K562 (cell line): Measurements from ENCODE around the gene CYB5R3. TPM values are rescaled to one million over a fixed set of nuclear protein-coding genes. Genes with fewer than 3 reads are reported as not detected.

ENCODE experiments used
- ATAC-seq: fragments of 200-7000 bp; cut with Tn5 transposase; 3 replicates; pipeline ENCODE4 v1.9.1; 2020; ENCODE audit warnings: moderate library complexity
- BruUV-seq: library from RNA; stranded (reverse); fragments of 400-500 nt; replicated peaks from 2 replicates; lab custom pipeline; 2021; lab: Mats Ljungman, UMichigan
- CTCF ChIA-PET: fragments of 300-600 bp; formaldehyde crosslinking; extraction: SDS; loops from one replicate; lab custom pipeline; 2021; ENCODE audit warnings: low intra/inter-chr PET ratio; lab: Yijun Ruan, JAX
- POLR2A ChIA-PET: fragments of 300-600, 350-650 bp; sonication (Branson Sonifier 250); formaldehyde crosslinking; extraction: SDS; loops from one replicate; lab custom pipeline; 2021; ENCODE audit warnings: antibody characterized with exemption, inconsistent platforms; lab: Yijun Ruan, JAX
- DNase-seq, 4 experiments: peaks; one replicate each; pipeline versions ENCODE4 v3.0.0 to v3.0.0-alpha.2; 2011 to 2018; ENCODE audit warnings: low spot score in 3 of 4, mixed read lengths in 3 of 4; ENCODE audit errors: extremely low read depth in 1 of 4
- FAIRE-seq: peaks from 2 replicates; lab custom pipeline; 2011; peaks lifted over from hg19 to GRCh38; lab: Jason Lieb, UNC
- H2AFZ ChIP-seq: 2 replicates; pipeline ENCODE4 v1.6.0; 2011; ENCODE audit warnings: low read depth, low read length, control low read depth, inconsistent platforms
- H3K27ac ChIP-seq: fragments of 200-600 bp; 3 replicates; pipeline ENCODE4 v1.8.0; 2011; ENCODE audit warnings: low read depth, mild to moderate bottlenecking, control low read depth, inconsistent platforms, low read length, moderate library complexity, mixed read lengths; ENCODE audit errors: extremely low read depth
- H3K27me3 ChIP-seq, 2 experiments: fragments of 300-600 bp in 1 of 2; 2 replicates in 1 of 2; 3 replicates in 1 of 2; pipeline versions ENCODE4 v1.6.0 to v1.8.0; 2011; ENCODE audit warnings: inconsistent platforms in 2 of 2, low read length in 2 of 2, mild to moderate bottlenecking in 1 of 2, mixed read lengths in 1 of 2, moderate library complexity in 1 of 2; ENCODE audit not compliant: control insufficient read depth in 2 of 2, insufficient read depth in 2 of 2
- H3K36me3 ChIP-seq: fragments of 300-600 bp; 3 replicates; pipeline ENCODE4 v1.8.0; 2011; ENCODE audit warnings: mild to moderate bottlenecking, low read length, inconsistent platforms; ENCODE audit not compliant: control insufficient read depth, insufficient read depth
- H3K4me1 ChIP-seq, 2 experiments: fragments of 200-600 bp in 1 of 2; replicated peaks in 1 of 2; 2 replicates in 1 of 2; 3 replicates in 1 of 2; pipeline versions ENCODE4 v1.5.1 to v1.8.0; 2011; ENCODE audit warnings: inconsistent platforms in 2 of 2, low read length in 2 of 2, mild to moderate bottlenecking in 1 of 2, mixed read lengths in 1 of 2, moderate library complexity in 1 of 2; ENCODE audit not compliant: control insufficient read depth in 2 of 2, insufficient read depth in 2 of 2
- H3K4me2 ChIP-seq: 2 replicates; pipeline ENCODE4 v1.6.1; 2011; ENCODE audit warnings: low read length, control low read depth, inconsistent platforms, mixed read lengths; ENCODE audit not compliant: insufficient read depth
- H3K4me3 ChIP-seq: fragments of 200-600 bp; sonication (generic), shearing (Covaris generic); 2 replicates; pipeline ENCODE4 v1.5.1; 2016; ENCODE audit warnings: control low read depth, inconsistent platforms
- H3K79me2 ChIP-seq: fragments of 200-600 bp; 3 replicates; pipeline ENCODE4 v1.8.0; 2011; ENCODE audit warnings: low read length, inconsistent platforms; ENCODE audit not compliant: control insufficient read depth, insufficient read depth
- H3K9ac ChIP-seq, 2 experiments: 2 replicates each; pipeline versions ENCODE4 v1.6.0 to v1.6.1; 2011; ENCODE audit warnings: low read depth in 2 of 2, low read length in 2 of 2, control low read depth in 1 of 2, inconsistent platforms in 1 of 2, mild to moderate bottlenecking in 1 of 2, mixed read lengths in 1 of 2; ENCODE audit not compliant: insufficient read depth in 1 of 2
- H3K9me1 ChIP-seq: one replicate; pipeline ENCODE4 v1.6.0; 2011; ENCODE audit warnings: inconsistent platforms, mild to moderate bottlenecking, low read length, moderate library complexity; ENCODE audit not compliant: control insufficient read depth, insufficient read depth
- H3K9me3 ChIP-seq: replicated peaks from 2 replicates; pipeline ENCODE4 v1.5.1; 2011; ENCODE audit warnings: low read depth, low read length, inconsistent platforms; ENCODE audit not compliant: control insufficient read depth, insufficient read depth
- H4K20me1 ChIP-seq: replicated peaks from 2 replicates; pipeline ENCODE4 v1.6.1; 2011; ENCODE audit warnings: low read length, inconsistent platforms, mixed read lengths; ENCODE audit not compliant: control insufficient read depth, insufficient read depth
- POLR2AphosphoS2 ChIP-seq: IDR thresholded peaks from 2 replicates; pipeline ENCODE4 v1.6.1; 2012; ENCODE audit warnings: low read length, improper control_type of control experiment
- ZNF263 ChIP-seq: sonication (generic); formaldehyde crosslinking; IDR thresholded peaks from 2 replicates; pipeline ENCODE4 v1.8.0; 2022; ENCODE audit warnings: mild to moderate bottlenecking, missing genetic modification reagents, borderline replicate concordance
- WGBS: fragments of 100-300 bp; shearing (Covaris generic); methylation state at CpG from one replicate; pipeline ENCODE4 v1.1.6; 2016; ENCODE audit warnings: low coverage, mixed read lengths; ENCODE audit not compliant: insufficient coverage; ENCODE audit errors: missing lambda C conversion rate; 5-methylcytosine and 5-hydroxymethylcytosine counted together
- in situ Hi-C: fragments of 300-500 bp; cut with MboI; formaldehyde crosslinking; loops from 4 replicates; pipeline ENCODE4 v1.15.0; 2018; ENCODE audit warnings: inconsistent platforms, mixed read lengths
- intact Hi-C: fragments of 100-400 bp; cut with micrococcal nuclease; formaldehyde crosslinking; loops from 2 replicates; pipeline ENCODE4 v1.14.2; 2022
- polyA plus RNA-seq, 8 experiments: library from polyadenylated mRNA; depleted of rRNA in 4 of 8; stranded (reverse) in 5 of 8; unstranded in 3 of 8; fragments of >200 nt; fragmentation: Nextera tagmentation in 2 of 8; fragmentation: Illumina TruSeq in 1 of 8; extraction: Ambion mirVana in 2 of 8; extraction: Trizol in 1 of 8; gene quantifications; 2 replicates each; pipeline versions ENCODE4 v1.2.1 to v1.2.3, GENCODE V29; 2011 to 2014; ENCODE audit warnings: inconsistent platforms in 1 of 8, missing spikeins in 1 of 8
- total RNA-seq, 7 experiments: library from RNA; depleted of rRNA in 6 of 7; stranded (reverse); fragments of >200 nt in 6 of 7; fragmentation: Illumina TruSeq in 2 of 7; extraction: Trizol in 2 of 7; gene quantifications; 2 replicates each; pipeline versions ENCODE4 v1.2.1 to v1.2.3, GENCODE V29; 2011 to 2021; ENCODE audit warnings: low replicate concordance in 1 of 7
- TF ChIP-seq, protein P1 (sequence below): fragments of 450-650 bp; formaldehyde crosslinking; IDR thresholded peaks from 2 replicates; pipeline ENCODE4 v1.4.0; 2020; ENCODE audit warnings: mild to moderate bottlenecking, moderate library complexity
- TF ChIP-seq, protein P2 (sequence below): fragments of 250-450 bp; sonication (Bioruptor Pico); IDR thresholded peaks from 2 replicates; pipeline ENCODE4 v1.8.0; 2021; ENCODE audit warnings: borderline replicate concordance, mild to moderate bottlenecking, moderate library complexity; ENCODE audit not compliant: poor library complexity, severe bottlenecking

Gene CYB5R3
- total and polyA plus RNA-seq, 9 of the 15 experiments (the other 6 are each of a cell fraction or from before 2014, with no cell fraction given): 1.4 to 66.8 (median 23.4) TPM

DNA sequence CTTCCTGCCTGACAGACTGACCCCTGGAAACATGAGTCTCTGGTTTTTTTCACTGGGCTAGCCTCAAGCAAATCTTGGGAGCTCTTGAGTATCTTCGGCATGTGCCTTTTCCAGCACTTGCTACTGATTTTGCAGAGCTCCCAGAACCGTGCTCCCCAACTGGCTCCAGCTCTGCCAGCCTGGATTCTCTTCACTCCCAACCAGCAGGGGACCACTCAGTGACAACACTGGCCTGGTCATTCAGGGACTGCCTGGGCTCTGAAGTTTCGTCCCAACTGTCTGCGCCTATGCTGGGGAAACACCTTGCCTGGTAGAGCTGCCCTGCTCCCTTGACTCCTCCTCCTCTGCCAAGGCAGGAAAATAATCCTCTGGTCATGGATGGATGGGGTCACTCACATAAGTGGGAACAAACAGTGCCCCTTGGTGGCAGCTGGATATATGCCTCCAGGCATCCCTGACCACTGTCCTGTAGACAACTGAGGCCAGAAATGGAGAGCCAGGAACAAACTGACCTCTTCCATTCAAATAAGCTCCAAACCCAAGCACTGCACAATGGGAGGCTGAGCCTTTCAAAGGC, 64.7 kb downstream of the CYB5R3 start:
- no peak for DNase-seq
- intact Hi-C loops (no loop called here), in situ Hi-C loops (no loop called here)
- Histone ChIP-seq H3K9ac (no peak overlapping the region), H3K9me3 (no peaks in the 10 kb centered on the region), H3K27ac (no peak overlapping the region), H3K9me1 (no peaks in the 10 kb centered on the region), H2AFZ (no peak overlapping the region), H3K4me1 (peaks cover 0 to 7% of the 10 kb centered on the region in 2 experiments; a peak in 2 of 5 replicates), H3K36me3 (peaks cover 67% of the 10 kb centered on the region; the same call in 2 of the 3 replicates), H4K20me1 (no peaks in the 10 kb centered on the region), H3K79me2 (peaks cover 24% of the 10 kb centered on the region), H3K4me2 (no peak overlapping the region), H3K4me3 (no peak overlapping the region), H3K27me3 (no peaks in the 10 kb centered on the region)
- TF ChIP-seq ZNF263: peak; percentile 56; the same call in 1 of the 2 replicates
- TF ChIP-seq, protein P1, sequence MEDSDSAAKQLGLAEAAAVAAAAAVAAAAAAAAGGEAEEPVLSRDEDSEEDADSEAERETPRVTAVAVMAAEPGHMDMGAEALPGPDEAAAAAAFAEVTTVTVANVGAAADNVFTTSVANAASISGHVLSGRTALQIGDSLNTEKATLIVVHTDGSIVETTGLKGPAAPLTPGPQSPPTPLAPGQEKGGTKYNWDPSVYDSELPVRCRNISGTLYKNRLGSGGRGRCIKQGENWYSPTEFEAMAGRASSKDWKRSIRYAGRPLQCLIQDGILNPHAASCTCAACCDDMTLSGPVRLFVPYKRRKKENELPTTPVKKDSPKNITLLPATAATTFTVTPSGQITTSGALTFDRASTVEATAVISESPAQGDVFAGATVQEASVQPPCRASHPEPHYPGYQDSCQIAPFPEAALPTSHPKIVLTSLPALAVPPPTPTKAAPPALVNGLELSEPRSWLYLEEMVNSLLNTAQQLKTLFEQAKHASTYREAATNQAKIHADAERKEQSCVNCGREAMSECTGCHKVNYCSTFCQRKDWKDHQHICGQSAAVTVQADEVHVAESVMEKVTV (CRISPR knock-in tag): no peak
- ChIA-PET CTCF (no interaction called here), POLR2A (interaction anchor here (0.6 to 2.8 kb wide), 6 partner anchors 11 to 31 kb away, joined by 3 to 17 read pairs (median 6); partner anchors contain the start of gene POLDIP3)
- no TSS peak for BruUV-seq
- no peak for ATAC-seq
- 100% methylated on average over 2 of the region's 4 CpGs for WGBS
- no peak for FAIRE-seq

DNA sequence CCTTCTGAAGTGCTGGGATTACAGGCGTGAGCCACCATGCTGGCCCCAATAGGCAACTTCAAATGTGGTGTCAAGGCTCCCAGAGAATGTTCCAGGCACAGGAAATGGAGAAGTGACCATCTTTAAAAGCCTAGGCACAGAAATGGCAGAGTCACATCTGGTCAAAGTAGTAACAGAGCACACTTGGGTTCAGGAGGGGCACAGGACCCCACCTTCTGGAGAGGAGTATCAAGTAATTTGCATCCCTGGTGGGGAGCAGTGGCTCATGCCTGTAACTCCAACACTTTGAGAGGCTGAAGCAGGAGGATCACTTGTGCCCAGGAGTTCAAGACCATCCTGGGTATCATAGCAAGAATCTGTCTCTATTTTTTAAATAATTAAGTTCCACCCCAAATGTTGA, 66.2 kb downstream of the CYB5R3 start:
- no peak overlapping the region for H3K27ac ChIP-seq
- ATAC-seq: no peak
- H3K4me1 ChIP-seq: peaks cover 0 to 7% of the 10 kb centered on the region in 2 experiments; a peak in 2 of 5 replicates
- no peaks in the 10 kb centered on the region for H3K9me3 ChIP-seq
- no CpG with 5 or more reads among the region's 1 CpG for WGBS
- CTCF ChIA-PET: no interaction called here
- no peaks in the 10 kb centered on the region for H4K20me1 ChIP-seq
- H3K27me3 ChIP-seq: no peaks in the 10 kb centered on the region
- no peak overlapping the region for H2AFZ ChIP-seq
- no peak for FAIRE-seq
- no peak overlapping the region for H3K9ac ChIP-seq
- DNase-seq: no peak
- POLR2A ChIA-PET: interaction anchor here (0.7 to 3.0 kb wide), 4 partner anchors 10 to 33 kb away, joined by 3 to 17 read pairs (median 4); partner anchors contain the start of gene POLDIP3
- no peaks in the 10 kb centered on the region for H3K9me1 ChIP-seq
- TF ChIP-seq, protein P2, sequence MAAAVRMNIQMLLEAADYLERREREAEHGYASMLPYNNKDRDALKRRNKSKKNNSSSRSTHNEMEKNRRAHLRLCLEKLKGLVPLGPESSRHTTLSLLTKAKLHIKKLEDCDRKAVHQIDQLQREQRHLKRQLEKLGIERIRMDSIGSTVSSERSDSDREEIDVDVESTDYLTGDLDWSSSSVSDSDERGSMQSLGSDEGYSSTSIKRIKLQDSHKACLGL (CRISPR knock-in tag): no peak
- 0 out of 2 replicates have a peak, but pooled peaks have one; percentile 17 for TF ChIP-seq POLR2AphosphoS2
- TF ChIP-seq, all 486 proteins: peak for 1
- in situ Hi-C loops (no loop called here), intact Hi-C loops (no loop called here)
- Histone ChIP-seq H3K36me3 (peaks cover 74% of the 10 kb centered on the region; the same call in 2 of the 3 replicates), H3K4me2 (no peak overlapping the region), H3K79me2 (peaks cover 27% of the 10 kb centered on the region), H3K4me3 (no peak overlapping the region)
- BruUV-seq: no TSS peak
